Glutamatergic neuron (in vitro differentiated cells): ENCODE results near the gene CFAP61. TPM values are rescaled to one million over a fixed set of nuclear protein-coding genes. Genes with fewer than 3 reads are reported as not detected.

Experiments
- DNase-seq: peaks from one replicate; pipeline ENCODE4 v3.0.0; 2022
- H3K27ac Mint-ChIP-seq: one replicate; pipeline ENCODE4 v1.8.0; 2020; ENCODE audit warnings: mild to moderate bottlenecking, mixed read lengths, inconsistent platforms; ENCODE audit not compliant: unreplicated experiment
- H3K27me3 Mint-ChIP-seq: one replicate; pipeline ENCODE4 v1.8.0; 2020; ENCODE audit warnings: mild to moderate bottlenecking, moderate library complexity, mixed read lengths, inconsistent platforms; ENCODE audit not compliant: unreplicated experiment
- H3K36me3 Mint-ChIP-seq: one replicate; pipeline ENCODE4 v1.8.0; 2020; ENCODE audit warnings: mild to moderate bottlenecking, mixed read lengths, inconsistent platforms; ENCODE audit not compliant: unreplicated experiment
- H3K4me1 Mint-ChIP-seq: one replicate; pipeline ENCODE4 v1.8.0; 2020; ENCODE audit warnings: mild to moderate bottlenecking, low read depth, mixed read lengths, inconsistent platforms; ENCODE audit not compliant: unreplicated experiment
- H3K4me3 Mint-ChIP-seq: one replicate; pipeline ENCODE4 v1.8.0; 2020; ENCODE audit warnings: mild to moderate bottlenecking, mixed read lengths, inconsistent platforms; ENCODE audit not compliant: unreplicated experiment
- H3K9me3 Mint-ChIP-seq: one replicate; pipeline ENCODE4 v1.8.0; 2020; ENCODE audit warnings: mild to moderate bottlenecking, moderate library complexity, mixed read lengths, inconsistent platforms; ENCODE audit not compliant: unreplicated experiment
- CTCF ChIP-seq: fragments of 200-600 bp; sonication (generic); IDR thresholded peaks from one replicate; pipeline ENCODE4 v1.5.0; 2021; ENCODE audit not compliant: partially characterized antibody, unreplicated experiment
- total RNA-seq: library from RNA; stranded (reverse); fragmentation: NEBNext Ultra II Directional; extraction: Animal tissue kit (Norgen Biotek cat#: 25700); gene quantifications from one replicate; pipeline ENCODE4 v1.2.1, GENCODE V29; 2021; ENCODE audit not compliant: unreplicated experiment

Gene CFAP61
- total RNA-seq, 1 donor from 2014 or later: 5.0 TPM

GRCh38 chr20:20204256-20204655 is 151.9 kb downstream of the CFAP61 start:
- DNase-seq: no peak
- Mint-ChIP-seq H3K4me3 (peak overlapping the region; percentile 63), H3K4me1 (peaks cover 57% of the 10 kb centered on the region), H3K27ac (peak overlapping the region; percentile 94), H3K9me3 (peaks cover 1% of the 10 kb centered on the region), H3K36me3 (peaks cover 3% of the 10 kb centered on the region), H3K27me3 (peaks cover 4% of the 10 kb centered on the region)
- TF ChIP-seq CTCF: no peak

GRCh38 chr20:20205141-20205861 is 153.0 kb downstream of the CFAP61 start:
- Mint-ChIP-seq H3K4me1 (peaks cover 54% of the 10 kb centered on the region), H3K27me3 (peaks cover 4% of the 10 kb centered on the region), H3K9me3 (peaks cover 4% of the 10 kb centered on the region), H3K36me3 (peaks cover 3% of the 10 kb centered on the region), H3K4me3 (no peak overlapping the region), H3K27ac (peak overlapping the region; percentile 69)
- TF ChIP-seq CTCF: no peak
- DNase-seq: no peak

DNA sequence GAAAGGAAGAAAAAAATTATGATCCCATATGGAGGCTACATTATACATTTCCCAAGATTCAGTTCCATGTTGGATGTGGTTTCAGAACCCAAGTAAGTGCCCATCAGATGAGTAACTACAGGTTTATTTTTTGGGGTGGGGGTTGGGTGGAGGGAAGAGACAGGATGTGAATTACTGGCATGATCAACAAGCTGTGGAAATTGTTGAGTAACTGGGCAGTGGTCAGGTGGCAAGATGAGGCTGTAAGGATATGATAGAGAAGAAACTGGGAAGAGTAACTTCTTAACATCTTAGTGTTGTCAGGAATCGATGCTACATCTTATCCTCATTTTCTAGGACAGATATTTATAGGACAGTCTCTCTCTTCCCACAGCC is 153.5 kb downstream of the CFAP61 start:
- Mint-ChIP-seq H3K27ac (peak overlapping the region; percentile 62), H3K4me3 (no peak overlapping the region), H3K27me3 (peaks cover 4% of the 10 kb centered on the region), H3K4me1 (peaks cover 59% of the 10 kb centered on the region), H3K9me3 (peaks cover 7% of the 10 kb centered on the region), H3K36me3 (peaks cover 3% of the 10 kb centered on the region)
- no peak for TF ChIP-seq CTCF
- no peak for DNase-seq

DNA sequence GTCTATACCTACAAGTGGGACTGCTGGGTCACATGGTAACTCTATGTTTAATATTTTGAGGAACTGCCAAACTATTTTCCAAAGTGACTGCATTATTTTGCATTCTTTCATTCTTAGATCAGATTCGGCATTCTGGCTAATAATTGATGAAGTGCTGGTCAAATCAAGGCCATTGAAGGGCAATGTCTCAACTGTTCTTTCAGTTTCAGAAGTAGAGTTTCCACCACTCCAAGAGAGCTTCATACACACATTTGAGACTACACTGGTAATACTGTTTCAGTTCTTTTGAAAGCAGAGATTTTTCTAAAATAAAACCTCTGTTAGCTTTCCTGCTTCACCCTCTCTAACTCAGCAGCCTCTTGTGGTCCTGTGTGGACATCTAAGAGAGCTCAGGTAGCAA is 154.5 kb downstream of the CFAP61 start:
- Mint-ChIP-seq H3K27me3 (peaks cover 8% of the 10 kb centered on the region), H3K36me3 (peaks cover 3% of the 10 kb centered on the region), H3K27ac (peak overlapping the region; percentile 89), H3K4me3 (no peak overlapping the region), H3K4me1 (peaks cover 65% of the 10 kb centered on the region), H3K9me3 (peaks cover 10% of the 10 kb centered on the region)
- no peak for DNase-seq
- no peak for TF ChIP-seq CTCF

DNA sequence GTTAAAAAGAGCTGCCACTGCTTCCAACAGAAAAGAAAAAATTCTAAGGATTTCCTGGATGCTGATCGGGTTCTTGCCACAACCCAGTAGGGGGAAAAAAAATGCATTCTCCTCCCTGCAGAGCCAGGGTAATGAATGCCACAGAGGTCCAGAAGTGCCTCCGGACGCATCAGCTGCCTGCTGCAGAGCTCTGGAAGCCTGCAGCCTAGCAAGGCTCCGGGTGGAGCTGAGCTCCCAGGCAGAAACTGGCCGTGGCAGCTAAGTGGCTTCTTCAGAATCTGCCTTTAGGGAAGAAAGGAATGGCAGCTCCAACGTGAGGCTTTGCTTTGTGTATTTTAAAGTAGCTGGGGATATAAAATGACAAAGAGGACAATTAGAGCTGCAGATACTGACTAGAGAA is 155.0 kb downstream of the CFAP61 start:
- H3K27me3 Mint-ChIP-seq: peaks cover 10% of the 10 kb centered on the region
- H3K4me1 Mint-ChIP-seq: peaks cover 70% of the 10 kb centered on the region
- peak overlapping the region; percentile 68 for H3K4me3 Mint-ChIP-seq
- DNase-seq: peak; percentile 73
- peak overlapping the region; percentile 89 for H3K27ac Mint-ChIP-seq
- peaks cover 3% of the 10 kb centered on the region for H3K36me3 Mint-ChIP-seq
- peaks cover 12% of the 10 kb centered on the region for H3K9me3 Mint-ChIP-seq
- no peak for TF ChIP-seq CTCF
